Endothelial cell of umbilical vein (primary cell): ENCODE results near the gene TMC1. TPM values are rescaled to one million over a fixed set of nuclear protein-coding genes. Genes with fewer than 3 reads are reported as not detected.

Source experiments
- BruUV-seq: library from RNA; stranded (reverse); fragments of 400-500 nt; replicated peaks from 2 replicates; lab custom pipeline; 2021; lab: Mats Ljungman, UMichigan
- CTCF ChIA-PET: fragments of 300-600, 350-600 bp; sonication (Branson Sonifier 250); formaldehyde crosslinking; loops from one replicate; lab custom pipeline; 2021; ENCODE audit warnings: antibody characterized with exemption, inconsistent platforms; lab: Charles Lee
- POLR2A ChIA-PET: fragments of 300-600, 350-600 bp; sonication (Branson Sonifier 250); formaldehyde crosslinking; loops from one replicate; lab custom pipeline; 2021; ENCODE audit warnings: antibody characterized with exemption, inconsistent platforms; lab: Charles Lee
- DNase-seq: peaks from one replicate; pipeline ENCODE4 v3.0.0-alpha.2; 2011; ENCODE audit warnings: low read depth, low spot score
- FAIRE-seq: peaks from 2 replicates; lab custom pipeline; 2011; peaks lifted over from hg19 to GRCh38; lab: Jason Lieb, UNC
- H2AFZ ChIP-seq: 2 replicates; pipeline ENCODE4 v1.6.0; 2012; ENCODE audit warnings: low read depth, low read length, control low read depth, inconsistent platforms
- H3K27ac ChIP-seq: 2 replicates; pipeline ENCODE4 v1.5.1; 2011; ENCODE audit warnings: low read depth, mild to moderate bottlenecking, control low read depth, low read length, moderate library complexity; ENCODE audit not compliant: insufficient read depth
- H3K27me3 ChIP-seq, 2 experiments: 2 replicates each; pipeline versions ENCODE4 v1.6.0 to v1.6.1; 2011; ENCODE audit warnings: low read length in 2 of 2, mixed read lengths in 1 of 2; ENCODE audit not compliant: control insufficient read depth in 2 of 2, insufficient read depth in 2 of 2
- H3K36me3 ChIP-seq, 2 experiments: 2 replicates in 1 of 2; 3 replicates in 1 of 2; pipeline ENCODE4 v1.5.1; 2011; ENCODE audit warnings: low read length in 2 of 2, mild to moderate bottlenecking in 1 of 2, moderate library complexity in 1 of 2; ENCODE audit not compliant: control insufficient read depth in 2 of 2, insufficient read depth in 2 of 2; ENCODE audit errors: extremely low read depth in 1 of 2
- H3K4me1 ChIP-seq: 3 replicates; pipeline ENCODE4 v1.5.1; 2011; ENCODE audit warnings: mild to moderate bottlenecking, low read length; ENCODE audit not compliant: control insufficient read depth, insufficient read depth; ENCODE audit errors: extremely low read depth
- H3K4me2 ChIP-seq: 2 replicates; pipeline ENCODE4 v1.6.1; 2011; ENCODE audit warnings: low read length, control low read depth, mixed read lengths; ENCODE audit not compliant: insufficient read depth
- H3K4me3 ChIP-seq, 3 experiments: fragments of 200-600 bp in 1 of 3; sonication (generic), shearing (Covaris generic) in 1 of 3; replicated peaks in 1 of 3; 2 replicates each; pipeline ENCODE4 v1.5.1; 2011 to 2016; ENCODE audit warnings: control low read depth in 3 of 3, low read length in 3 of 3, mild to moderate bottlenecking in 2 of 3, inconsistent platforms in 1 of 3, low read depth in 1 of 3, moderate library complexity in 1 of 3; ENCODE audit not compliant: insufficient read depth in 1 of 3
- H3K79me2 ChIP-seq: 2 replicates; pipeline ENCODE4 v1.6.0; 2012; ENCODE audit warnings: low read length, inconsistent platforms; ENCODE audit not compliant: control insufficient read depth, insufficient read depth
- H3K9ac ChIP-seq: replicated peaks from 2 replicates; pipeline ENCODE3; 2011; ENCODE audit warnings: low read length, control low read depth; ENCODE audit not compliant: insufficient read depth; ENCODE audit errors: extremely low read depth
- H3K9me1 ChIP-seq: replicated peaks from 3 replicates; pipeline ENCODE4 v1.6.0; 2011; ENCODE audit warnings: mild to moderate bottlenecking, low read length; ENCODE audit not compliant: control insufficient read depth, insufficient read depth; ENCODE audit errors: extremely low read depth
- H3K9me3 ChIP-seq: replicated peaks from 2 replicates; pipeline ENCODE4 v1.5.1; 2012; ENCODE audit warnings: low read length, inconsistent platforms; ENCODE audit not compliant: control insufficient read depth, insufficient read depth
- H4K20me1 ChIP-seq: replicated peaks from 2 replicates; pipeline ENCODE3; 2011; ENCODE audit warnings: mild to moderate bottlenecking, low read length; ENCODE audit not compliant: control insufficient read depth, insufficient read depth; ENCODE audit errors: extremely low read depth
- EZH2 ChIP-seq: IDR thresholded peaks from 2 replicates; pipeline ENCODE4 v1.6.1; 2012; ENCODE audit warnings: borderline replicate concordance, low read depth, mild to moderate bottlenecking, moderate library complexity, low read length, inconsistent platforms; ENCODE audit not compliant: severe bottlenecking
- FOS ChIP-seq: IDR thresholded peaks from 2 replicates; pipeline ENCODE4 v1.6.1; 2011; ENCODE audit warnings: mild to moderate bottlenecking, low read length, moderate library complexity, borderline replicate concordance; ENCODE audit not compliant: insufficient read depth
- GATA2 ChIP-seq: IDR thresholded peaks from 2 replicates; pipeline ENCODE4 v1.7.0; 2011; ENCODE audit warnings: low read depth, mild to moderate bottlenecking, moderate library complexity, mixed read lengths, low read length; ENCODE audit not compliant: insufficient read length, insufficient read depth
- JUN ChIP-seq: IDR thresholded peaks from 2 replicates; pipeline ENCODE4 v1.6.1; 2011; ENCODE audit warnings: borderline replicate concordance, low read depth; ENCODE audit not compliant: insufficient read length, insufficient read depth
- MYC ChIP-seq: IDR thresholded peaks from one replicate; pipeline ENCODE4 v1.6.1; 2011; ENCODE audit warnings: mild to moderate bottlenecking, low read depth, low read length
- POLR2A ChIP-seq: IDR thresholded peaks from 2 replicates; pipeline ENCODE4 v1.6.1; 2012; ENCODE audit warnings: low read depth, mild to moderate bottlenecking, control low read depth, low read length
- POLR2AphosphoS5 ChIP-seq: IDR thresholded peaks from 2 replicates; pipeline ENCODE4 v1.6.1; 2012; ENCODE audit warnings: low read depth, mild to moderate bottlenecking, control low read depth, low read length, moderate library complexity; ENCODE audit not compliant: insufficient read depth
- dilution Hi-C: fragments of 300-500 bp; cut with MboI; formaldehyde crosslinking; loops from one replicate; pipeline ENCODE4 v1.15.0; 2019; ENCODE audit warnings: low sequenced_read_pairs; ENCODE audit not compliant: extremely low pct_ligation_motif_present
- intact Hi-C: fragments of 100-400 bp; cut with micrococcal nuclease; formaldehyde crosslinking; loops from one replicate; pipeline ENCODE4 v1.10.0; 2022
- polyA plus RNA-seq, 4 experiments: library from polyadenylated mRNA; depleted of rRNA in 3 of 4; stranded (reverse) in 3 of 4; unstranded in 1 of 4; fragments of >200 nt; gene quantifications; 2 replicates each; pipeline versions ENCODE4 v1.2.1 to v1.2.3, GENCODE V29; 2011 to 2012; ENCODE audit warnings: missing spikeins in 1 of 4
- total RNA-seq: library from RNA; stranded (reverse); gene quantifications from 2 replicates; pipeline ENCODE4 v1.2.3, GENCODE V29; 2021
- TF ChIP-seq, protein P1 (sequence below), 2 donors: IDR thresholded peaks; 1 replicate in 1 of 2; 2 replicates in 1 of 2; pipeline ENCODE4 v1.5.1; 2011; ENCODE audit warnings: low read length in 2 of 2, mild to moderate bottlenecking in 2 of 2, moderate library complexity in 2 of 2, control low read depth in 1 of 2, inconsistent platforms in 1 of 2, low read depth in 1 of 2; ENCODE audit not compliant: insufficient read depth in 1 of 2; ENCODE audit errors: extremely low read depth in 1 of 2
- TF ChIP-seq, protein P2 (sequence below): IDR thresholded peaks from 2 replicates; pipeline ENCODE4 v1.6.1; 2011; ENCODE audit not compliant: insufficient read depth, insufficient read length

Gene TMC1
- total and polyA plus RNA-seq, 2 donors (not counting 3 experiments of a cell fraction or from before 2014, with no cell fraction given): 1.5 TPM; not detected in 1

DNA sequence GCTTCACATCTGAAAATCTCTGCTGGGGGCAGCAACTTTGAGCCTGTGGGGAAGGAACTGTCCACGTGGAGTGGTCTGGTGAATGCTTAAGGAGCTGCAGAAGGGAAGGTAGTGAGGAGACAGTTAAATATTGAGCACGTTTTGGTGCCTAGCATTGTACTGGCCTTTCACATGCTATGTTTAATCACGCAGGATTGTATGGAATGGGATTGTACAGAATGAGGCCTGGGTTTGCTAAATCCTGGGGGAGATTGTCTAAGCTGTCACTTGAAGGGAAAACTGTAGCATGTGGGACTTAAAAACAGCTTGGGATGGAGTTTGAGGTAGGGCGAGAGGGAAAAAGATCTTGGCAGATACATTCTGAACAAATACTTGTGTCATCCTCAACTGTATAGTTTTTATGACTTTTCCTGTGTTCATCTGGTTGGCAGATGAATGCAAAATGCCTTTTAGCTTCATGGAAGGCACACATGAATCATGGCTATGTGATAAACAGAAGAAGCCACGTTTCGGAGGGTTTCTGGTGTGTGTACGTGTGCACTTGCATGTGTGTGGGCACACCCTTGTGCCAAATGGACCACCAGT, 106.6 kb downstream of the TMC1 start:
- Histone ChIP-seq H3K4me1 (no peaks in the 10 kb centered on the region), H3K4me2 (no peak overlapping the region), H3K79me2 (no peaks in the 10 kb centered on the region), H3K36me3 (no peaks in the 10 kb centered on the region), H3K27me3 (no peaks in the 10 kb centered on the region), H3K9me3 (no peaks in the 10 kb centered on the region), H2AFZ (no peak overlapping the region), H3K9me1 (no peaks in the 10 kb centered on the region), H3K27ac (no peak overlapping the region), H4K20me1 (no peaks in the 10 kb centered on the region), H3K9ac (no peak overlapping the region), H3K4me3 (no peak overlapping the region)
- no peak for FAIRE-seq
- BruUV-seq: no TSS peak
- intact Hi-C loops: loop anchor here (10.0 kb wide), 1 partner anchor 157 kb away; no protein-coding TSS in a partner anchor
- dilution Hi-C loops: no loop called here
- ChIA-PET POLR2A (no interaction called here), CTCF (no interaction called here)
- TF ChIP-seq POLR2AphosphoS5 (no peak), JUN (no peak), POLR2A (no peak), FOS (no peak), EZH2 (no peak), GATA2 (no peak), MYC (no peak)
- TF ChIP-seq, protein P1, sequence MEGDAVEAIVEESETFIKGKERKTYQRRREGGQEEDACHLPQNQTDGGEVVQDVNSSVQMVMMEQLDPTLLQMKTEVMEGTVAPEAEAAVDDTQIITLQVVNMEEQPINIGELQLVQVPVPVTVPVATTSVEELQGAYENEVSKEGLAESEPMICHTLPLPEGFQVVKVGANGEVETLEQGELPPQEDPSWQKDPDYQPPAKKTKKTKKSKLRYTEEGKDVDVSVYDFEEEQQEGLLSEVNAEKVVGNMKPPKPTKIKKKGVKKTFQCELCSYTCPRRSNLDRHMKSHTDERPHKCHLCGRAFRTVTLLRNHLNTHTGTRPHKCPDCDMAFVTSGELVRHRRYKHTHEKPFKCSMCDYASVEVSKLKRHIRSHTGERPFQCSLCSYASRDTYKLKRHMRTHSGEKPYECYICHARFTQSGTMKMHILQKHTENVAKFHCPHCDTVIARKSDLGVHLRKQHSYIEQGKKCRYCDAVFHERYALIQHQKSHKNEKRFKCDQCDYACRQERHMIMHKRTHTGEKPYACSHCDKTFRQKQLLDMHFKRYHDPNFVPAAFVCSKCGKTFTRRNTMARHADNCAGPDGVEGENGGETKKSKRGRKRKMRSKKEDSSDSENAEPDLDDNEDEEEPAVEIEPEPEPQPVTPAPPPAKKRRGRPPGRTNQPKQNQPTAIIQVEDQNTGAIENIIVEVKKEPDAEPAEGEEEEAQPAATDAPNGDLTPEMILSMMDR (IDR thresholded peaks at IDR 0.05; ENCODE audit: extremely low read depth in 1 of 2, insufficient read depth in 1 of 2, low read depth in 1 of 2, low read length in 2 of 2): no peak
- TF ChIP-seq, protein P2, sequence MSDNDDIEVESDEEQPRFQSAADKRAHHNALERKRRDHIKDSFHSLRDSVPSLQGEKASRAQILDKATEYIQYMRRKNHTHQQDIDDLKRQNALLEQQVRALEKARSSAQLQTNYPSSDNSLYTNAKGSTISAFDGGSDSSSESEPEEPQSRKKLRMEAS: no peak
- no peak for DNase-seq
